K562 (cell line): Measurements from ENCODE around the gene PLEKHM3. TPM values are rescaled to one million over a fixed set of nuclear protein-coding genes. Genes with fewer than 3 reads are reported as not detected.

Experiments used
- CGGBP1 ChIP-seq: fragments of 250-450 bp; sonication (Bioruptor Pico); IDR thresholded peaks from 2 replicates; pipeline ENCODE4 v1.9.0; 2021; ENCODE audit warnings: mild to moderate bottlenecking
- CHAMP1 ChIP-seq: fragments of 450-650 bp; IDR thresholded peaks from 2 replicates; pipeline ENCODE4 v1.6.1; 2016; ENCODE audit warnings: mild to moderate bottlenecking
- FIP1L1 ChIP-seq: fragments of 200-400 bp; formaldehyde crosslinking; IDR thresholded peaks from 2 replicates; pipeline ENCODE4 v1.6.1; 2018; ENCODE audit warnings: mild to moderate bottlenecking, low read depth, low read length; ENCODE audit not compliant: poor library complexity, severe bottlenecking
- FOXM1 ChIP-seq, 2 experiments: fragments of 450-650 bp in 1 of 2; sonication (generic) in 1 of 2; formaldehyde crosslinking in 1 of 2; IDR thresholded peaks; 2 replicates each; pipeline versions ENCODE4 v1.6.1 to v1.9.0; 2017 to 2022; ENCODE audit warnings: low read depth in 2 of 2, mild to moderate bottlenecking in 2 of 2, missing genetic modification reagents in 1 of 2, moderate library complexity in 1 of 2
- HOXB6 ChIP-seq: fragments of 250-450 bp; sonication (Bioruptor Pico); IDR thresholded peaks from 2 replicates; pipeline ENCODE4 v1.5.1; 2022; ENCODE audit warnings: mild to moderate bottlenecking, borderline replicate concordance
- MAFF ChIP-seq: IDR thresholded peaks from 2 replicates; pipeline ENCODE4 v1.6.1; 2012; ENCODE audit warnings: low read length, improper control_type of control experiment
- NKRF ChIP-seq: fragments of 450-650 bp; IDR thresholded peaks from 2 replicates; pipeline ENCODE4 v1.6.1; 2016; ENCODE audit warnings: borderline replicate concordance
- NONO ChIP-seq, 2 experiments: fragments of 200-400 bp in 1 of 2; fragments of 450-650 bp in 1 of 2; formaldehyde crosslinking in 1 of 2; IDR thresholded peaks; 2 replicates each; pipeline ENCODE4 v1.6.1; 2017; ENCODE audit warnings: low read depth in 2 of 2, mild to moderate bottlenecking in 2 of 2, moderate library complexity in 2 of 2, low read length in 1 of 2
- SMARCB1 ChIP-seq: IDR thresholded peaks from 2 replicates; pipeline ENCODE4 v1.6.1; 2011; ENCODE audit warnings: improper control_type of control experiment, low read depth; ENCODE audit not compliant: insufficient read length
- ZBTB11 ChIP-seq, 3 experiments: fragments of 200-800 bp in 1 of 3; fragments of 250-450 bp in 1 of 3; fragments of 450-650 bp in 1 of 3; sonication (Bioruptor Pico) in 1 of 3; sonication (Bioruptor generic) in 1 of 3; formaldehyde crosslinking in 1 of 3; IDR thresholded peaks; 2 replicates each; pipeline versions ENCODE4 v1.6.1 to v1.8.0; 2016 to 2022; ENCODE audit warnings: mild to moderate bottlenecking in 2 of 3, missing genetic modification characterization in 2 of 3, missing compliant biosample characterization in 1 of 3, moderate library complexity in 1 of 3
- ZKSCAN1 ChIP-seq: fragments of 150-350 bp; IDR thresholded peaks from 2 replicates; pipeline ENCODE4 v1.6.1; 2016; ENCODE audit warnings: low read depth, low read length
- ZNF12 ChIP-seq: sonication (generic); formaldehyde crosslinking; IDR thresholded peaks from 2 replicates; pipeline ENCODE4 v1.4.0; 2020; ENCODE audit warnings: mild to moderate bottlenecking, missing genetic modification reagents
- ZNF124 ChIP-seq: sonication (generic); formaldehyde crosslinking; IDR thresholded peaks from 2 replicates; pipeline ENCODE4 v1.8.1; 2022; ENCODE audit warnings: missing genetic modification reagents
- ZNF398 ChIP-seq: fragments of 250-450 bp; sonication (Bioruptor Pico); IDR thresholded peaks from 2 replicates; pipeline ENCODE4 v1.8.0; 2021; ENCODE audit warnings: moderate library complexity, mild to moderate bottlenecking, inconsistent platforms
- ZNF586 ChIP-seq: fragments of 450-650 bp; formaldehyde crosslinking; conservative IDR thresholded peaks from 2 replicates; pipeline ENCODE4 v1.4.0; 2020; ENCODE audit warnings: mild to moderate bottlenecking, moderate library complexity
- ZNF77 ChIP-seq: fragments of 250-450 bp; sonication (Bioruptor Pico); IDR thresholded peaks from 2 replicates; pipeline ENCODE4 v1.5.0; 2020
- polyA plus RNA-seq, 8 experiments: library from polyadenylated mRNA; depleted of rRNA in 4 of 8; stranded (reverse) in 5 of 8; unstranded in 3 of 8; fragments of >200 nt; fragmentation: Nextera tagmentation in 2 of 8; fragmentation: Illumina TruSeq in 1 of 8; extraction: Ambion mirVana in 2 of 8; extraction: Trizol in 1 of 8; gene quantifications; 2 replicates each; pipeline versions ENCODE4 v1.2.1 to v1.2.3, GENCODE V29; 2011 to 2014; ENCODE audit warnings: inconsistent platforms in 1 of 8, missing spikeins in 1 of 8
- total RNA-seq, 7 experiments: library from RNA; depleted of rRNA in 6 of 7; stranded (reverse); fragments of >200 nt in 6 of 7; fragmentation: Illumina TruSeq in 2 of 7; extraction: Trizol in 2 of 7; gene quantifications; 2 replicates each; pipeline versions ENCODE4 v1.2.1 to v1.2.3, GENCODE V29; 2011 to 2021; ENCODE audit warnings: low replicate concordance in 1 of 7

PLEKHM3 gene
- total and polyA plus RNA-seq, 9 of the 15 experiments (the other 6 are each of a cell fraction or from before 2014, with no cell fraction given) = 0.24 to 1.6 (median 1.0) TPM

GRCh38 chr2:207772081-207772843, 253.1 kb downstream of the PLEKHM3 start (continued):
- TF ChIP-seq CHAMP1 (no peak), FIP1L1 (no peak), ZNF586 (CRISPR knock-in tag) (peak; percentile 99), ZKSCAN1 (no peak), MAFF (no peak), ZNF124 (CRISPR knock-in tag) (no peak), ZBTB11 (CRISPR knock-in tag; IDR thresholded peaks at IDR 0.05) (peak in 2 of 3 experiments; percentile 60 to 96; a peak in 4 of 6 replicates), ZNF77 (peak; percentile 64; the same call in 1 of the 2 replicates), ZNF12 (no peak), SMARCB1 (no peak), ZNF398 (peak; percentile 98), CGGBP1 (peak; percentile 94), FOXM1 (IDR thresholded peaks at IDR 0.05; ENCODE audit: low read depth) (no peak), FOXM1 (CRISPR knock-in tag; IDR thresholded peaks at IDR 0.05; ENCODE audit: low read depth) (no peak), HOXB6 (peak; percentile 97), NONO (IDR thresholded peaks at IDR 0.05; ENCODE audit: low read depth in 2 of 2, low read length in 1 of 2) (no peak), NKRF (no peak)
